Measurements from ENCODE around the gene NTSR1. TPM values are rescaled to one million over a fixed set of nuclear protein-coding genes. Genes with fewer than 3 reads are reported as not detected.

NTSR1 gene
- total RNA-seq, 3 donors from 2014 or later (not counting 1 experiment from before 2014, with no cell fraction given): 0.11 to 0.45 TPM; not detected in 1

- ATAC-seq (peak in 1 of 3 donors; percentile 54), DNase-seq (peak in 1 of 2 donors; percentile 45)
- H3K4me1 ChIP-seq (ENCODE audit: control insufficient read depth, insufficient read depth, low read length): peaks cover 17% of the 10 kb centered on the region
- no peaks in the 10 kb centered on the region for H3K9me3 ChIP-seq (ENCODE audit: control insufficient read depth, insufficient read depth, low read length)
- H3K36me3 ChIP-seq (ENCODE audit: control insufficient read depth, insufficient read depth, low read length): no peaks in the 10 kb centered on the region
- H3K4me3 Mint-ChIP-seq: no peak overlapping the region
- no peaks in the 10 kb centered on the region for H3K9me3 Mint-ChIP-seq
- H3K4me1 Mint-ChIP-seq: peaks cover 0 to 24% of the 10 kb centered on the region in 2 donors
- intact Hi-C loops (cut with micrococcal nuclease): no loop called here
- TF ChIP-seq CTCF (IDR thresholded peaks at IDR 0.05): peak; percentile 33
- H3K27me3 ChIP-seq (ENCODE audit: control insufficient read depth, insufficient read depth, low read length): peaks cover 21% of the 10 kb centered on the region
- H3K27me3 Mint-ChIP-seq (ENCODE audit: low read depth in 2 of 2): peaks cover 8 to 26% of the 10 kb centered on the region in 2 donors
- no peak overlapping the region for H3K27ac Mint-ChIP-seq
- no peak overlapping the region for H3K27ac ChIP-seq (ENCODE audit: low read length)
- 2% methylated on average over 19 of the region's 20 CpGs for WGBS (ENCODE audit: insufficient coverage)
- H3K36me3 Mint-ChIP-seq: no peaks in the 10 kb centered on the region
- no peak overlapping the region for H3K4me3 ChIP-seq (ENCODE audit: low read length)
Measured at GRCh38 chr20:62707921-62708521, 615 bp upstream of the NTSR1 start.

DNA sequence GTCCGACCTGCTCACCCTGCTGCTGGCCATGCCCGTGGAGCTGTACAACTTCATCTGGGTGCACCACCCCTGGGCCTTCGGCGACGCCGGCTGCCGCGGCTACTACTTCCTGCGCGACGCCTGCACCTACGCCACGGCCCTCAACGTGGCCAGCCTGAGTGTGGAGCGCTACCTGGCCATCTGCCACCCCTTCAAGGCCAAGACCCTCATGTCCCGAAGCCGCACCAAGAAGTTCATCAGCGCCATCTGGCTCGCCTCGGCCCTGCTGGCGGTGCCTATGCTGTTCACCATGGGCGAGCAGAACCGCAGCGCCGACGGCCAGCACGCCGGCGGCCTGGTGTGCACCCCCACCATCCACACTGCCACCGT is 885 bp downstream of the NTSR1 start:
- no peak overlapping the region for H3K4me3 Mint-ChIP-seq
- no peak for TF ChIP-seq CTCF (IDR thresholded peaks at IDR 0.05)
- Histone ChIP-seq H3K36me3 (ENCODE audit: control insufficient read depth, insufficient read depth, low read length) (no peaks in the 10 kb centered on the region), H3K4me1 (ENCODE audit: control insufficient read depth, insufficient read depth, low read length) (peaks cover 5% of the 10 kb centered on the region), H3K27me3 (ENCODE audit: control insufficient read depth, insufficient read depth, low read length) (peaks cover 21% of the 10 kb centered on the region), H3K4me3 (ENCODE audit: low read length) (no peak overlapping the region), H3K9me3 (ENCODE audit: control insufficient read depth, insufficient read depth, low read length) (no peaks in the 10 kb centered on the region), H3K27ac (ENCODE audit: low read length) (no peak overlapping the region)
- intact Hi-C loops (cut with micrococcal nuclease): no loop called here
- ATAC-seq (no peak), DNase-seq (no peak)
- no peak overlapping the region for H3K27ac Mint-ChIP-seq
- H3K27me3 Mint-ChIP-seq (ENCODE audit: low read depth in 2 of 2): peaks cover 8 to 30% of the 10 kb centered on the region in 2 donors
- H3K9me3 Mint-ChIP-seq: no peaks in the 10 kb centered on the region
- peaks cover 0 to 11% of the 10 kb centered on the region in 2 donors for H3K4me1 Mint-ChIP-seq
- 83% methylated on average over 29 of the region's 30 CpGs for WGBS (ENCODE audit: insufficient coverage)
- H3K36me3 Mint-ChIP-seq: no peaks in the 10 kb centered on the region

DNA sequence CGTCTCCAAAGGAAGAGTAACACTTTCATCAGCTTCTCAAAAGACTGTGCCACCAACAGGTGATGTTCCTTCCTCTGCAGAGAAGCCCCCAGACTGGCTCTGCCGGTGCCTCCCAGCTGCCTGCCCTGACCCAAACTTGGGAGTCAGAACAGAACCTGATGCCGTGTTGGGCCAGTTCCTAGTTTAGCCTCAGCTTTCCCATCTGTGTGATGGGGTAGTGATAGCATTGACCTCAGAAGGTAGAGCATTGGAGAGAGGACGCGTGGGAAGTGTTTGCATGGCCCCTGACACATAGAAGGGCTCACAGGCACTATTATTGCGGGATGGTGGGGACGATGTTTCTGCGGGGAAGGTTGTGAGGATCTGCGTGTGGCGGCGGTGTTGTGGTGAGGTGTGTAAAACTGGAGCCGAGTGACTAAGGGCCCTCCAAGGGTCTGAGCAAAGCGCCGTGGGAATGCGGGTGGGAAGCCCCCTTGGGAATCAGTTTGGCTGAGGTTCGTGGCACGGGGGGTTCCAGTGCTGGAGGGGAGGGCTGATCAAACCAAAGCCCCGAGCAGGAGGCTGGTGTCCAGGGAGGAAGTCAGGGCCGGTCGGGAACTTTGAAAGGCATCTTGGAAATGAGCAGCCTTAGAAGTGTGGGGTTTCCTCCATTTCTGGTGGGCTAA is 1.7 kb downstream of the NTSR1 start:
- H3K4me1 Mint-ChIP-seq: peaks cover 0 to 5% of the 10 kb centered on the region in 2 donors
- ATAC-seq (no peak), DNase-seq (no peak)
- H3K36me3 Mint-ChIP-seq: no peaks in the 10 kb centered on the region
- Histone ChIP-seq H3K9me3 (ENCODE audit: control insufficient read depth, insufficient read depth, low read length) (no peaks in the 10 kb centered on the region), H3K27me3 (ENCODE audit: control insufficient read depth, insufficient read depth, low read length) (peaks cover 21% of the 10 kb centered on the region), H3K4me3 (ENCODE audit: low read length) (no peak overlapping the region), H3K36me3 (ENCODE audit: control insufficient read depth, insufficient read depth, low read length) (no peaks in the 10 kb centered on the region), H3K4me1 (ENCODE audit: control insufficient read depth, insufficient read depth, low read length) (peaks cover 7% of the 10 kb centered on the region), H3K27ac (ENCODE audit: low read length) (no peak overlapping the region)
- TF ChIP-seq CTCF (IDR thresholded peaks at IDR 0.05): no peak
- peaks cover 8 to 26% of the 10 kb centered on the region in 2 donors for H3K27me3 Mint-ChIP-seq (ENCODE audit: low read depth in 2 of 2)
- no peak overlapping the region for H3K4me3 Mint-ChIP-seq
- no peaks in the 10 kb centered on the region for H3K9me3 Mint-ChIP-seq
- intact Hi-C loops (cut with micrococcal nuclease): no loop called here
- 82% methylated on average over 20 of the region's 20 CpGs for WGBS (ENCODE audit: insufficient coverage)
- H3K27ac Mint-ChIP-seq: no peak overlapping the region

All from natural killer cell (primary cell).